Measurements from ENCODE around the gene SAMD14. TPM values are rescaled to one million over a fixed set of nuclear protein-coding genes. Genes with fewer than 3 reads are reported as not detected.
A peak's percentile ranks its signal among the peaks of the same experiment; 100 is the strongest.

SAMD14 gene
- polyA plus RNA-seq, 1 donor from 2014 or later = 0.15 TPM

GRCh38 chr17:50109207-50109606 is 20.8 kb downstream of the SAMD14 start:
- Mint-ChIP-seq H3K27ac (no peak overlapping the region), H3K27me3 (no peaks in the 10 kb centered on the region), H3K4me1 (peaks cover 0 to 5% (median 0%) of the 10 kb centered on the region in 3 donors), H3K9me3 (no peaks in the 10 kb centered on the region), H3K36me3 (peaks cover 3% of the 10 kb centered on the region), H3K4me3 (no peak overlapping the region)

- no peaks in the 10 kb centered on the region for H3K27me3 Mint-ChIP-seq
- H3K27ac Mint-ChIP-seq = no peak overlapping the region
- H3K4me3 Mint-ChIP-seq = no peak overlapping the region
- H3K4me1 Mint-ChIP-seq = peaks cover 0 to 5% (median 0%) of the 10 kb centered on the region in 3 donors
- H3K36me3 Mint-ChIP-seq = peaks cover 3% of the 10 kb centered on the region
- H3K9me3 Mint-ChIP-seq = no peaks in the 10 kb centered on the region
Observed at GRCh38 chr17:50108556-50108955, 21.4 kb downstream of the SAMD14 start.

GRCh38 chr17:50107790-50108414 is 22.1 kb downstream of the SAMD14 start:
- Mint-ChIP-seq H3K27ac (no peak overlapping the region), H3K4me1 (peaks cover 0 to 5% (median 0%) of the 10 kb centered on the region in 3 donors), H3K9me3 (no peaks in the 10 kb centered on the region), H3K4me3 (no peak overlapping the region), H3K36me3 (peaks cover 3% of the 10 kb centered on the region), H3K27me3 (no peaks in the 10 kb centered on the region)

GRCh38 chr17:50106393-50107131 is 23.4 kb downstream of the SAMD14 start:
- H3K4me1 Mint-ChIP-seq = peaks cover 0 to 5% (median 0%) of the 10 kb centered on the region in 3 donors
- H3K36me3 Mint-ChIP-seq = peaks cover 3% of the 10 kb centered on the region
- H3K27me3 Mint-ChIP-seq = no peaks in the 10 kb centered on the region
- H3K9me3 Mint-ChIP-seq = no peaks in the 10 kb centered on the region
- H3K27ac Mint-ChIP-seq = no peak overlapping the region
- no peak overlapping the region for H3K4me3 Mint-ChIP-seq

GRCh38 chr17:50105811-50106210 is 24.1 kb downstream of the SAMD14 start:
- Mint-ChIP-seq H3K9me3 (no peaks in the 10 kb centered on the region), H3K27ac (no peak overlapping the region), H3K4me3 (no peak overlapping the region), H3K27me3 (no peaks in the 10 kb centered on the region), H3K4me1 (peaks cover 0 to 5% (median 0%) of the 10 kb centered on the region in 3 donors), H3K36me3 (peaks cover 3% of the 10 kb centered on the region)

- H3K4me1 Mint-ChIP-seq = peaks cover 0 to 5% (median 4%) of the 10 kb centered on the region in 3 donors
- peaks cover 3% of the 10 kb centered on the region for H3K36me3 Mint-ChIP-seq
- H3K9me3 Mint-ChIP-seq = no peaks in the 10 kb centered on the region
- no peaks in the 10 kb centered on the region for H3K27me3 Mint-ChIP-seq
- H3K27ac Mint-ChIP-seq = no peak overlapping the region
- no peak overlapping the region for H3K4me3 Mint-ChIP-seq
Observed at GRCh38 chr17:50103941-50104340, 26.0 kb downstream of the SAMD14 start.

- H3K4me1 Mint-ChIP-seq = peaks cover 0 to 8% (median 7%) of the 10 kb centered on the region in 3 donors
- no peak overlapping the region for H3K27ac Mint-ChIP-seq
- no peaks in the 10 kb centered on the region for H3K27me3 Mint-ChIP-seq
- peaks cover 2% of the 10 kb centered on the region for H3K36me3 Mint-ChIP-seq
- no peaks in the 10 kb centered on the region for H3K9me3 Mint-ChIP-seq
- H3K4me3 Mint-ChIP-seq = no peak overlapping the region
Observed at GRCh38 chr17:50103252-50103651, 26.7 kb downstream of the SAMD14 start.

- Mint-ChIP-seq H3K9me3 (no peaks in the 10 kb centered on the region), H3K27ac (no peak overlapping the region), H3K36me3 (peaks cover 2% of the 10 kb centered on the region), H3K4me1 (peaks cover 0 to 8% (median 7%) of the 10 kb centered on the region in 3 donors), H3K27me3 (no peaks in the 10 kb centered on the region), H3K4me3 (no peak overlapping the region)
Observed at GRCh38 chr17:50102164-50102991, 27.6 kb downstream of the SAMD14 start.

- Mint-ChIP-seq H3K27ac (peak overlapping the region in 1 of 3 donors; percentile 59), H3K4me3 (no peak overlapping the region), H3K27me3 (no peaks in the 10 kb centered on the region), H3K9me3 (no peaks in the 10 kb centered on the region), H3K36me3 (peaks cover 2% of the 10 kb centered on the region), H3K4me1 (peaks cover 0 to 9% (median 8%) of the 10 kb centered on the region in 3 donors)
Observed at GRCh38 chr17:50101346-50102163, 28.4 kb downstream of the SAMD14 start.

- no peaks in the 10 kb centered on the region for H3K27me3 Mint-ChIP-seq
- H3K27ac Mint-ChIP-seq = peak overlapping the region in 1 of 3 donors; percentile 39
- no peak overlapping the region for H3K4me3 Mint-ChIP-seq
- H3K4me1 Mint-ChIP-seq = peaks cover 0 to 12% (median 10%) of the 10 kb centered on the region in 3 donors
- H3K9me3 Mint-ChIP-seq = no peaks in the 10 kb centered on the region
- peaks cover 2% of the 10 kb centered on the region for H3K36me3 Mint-ChIP-seq
Observed at GRCh38 chr17:50100921-50101345, 29.0 kb downstream of the SAMD14 start.

- peak overlapping the region in 1 of 3 donors; percentile 39 for H3K27ac Mint-ChIP-seq
- peaks cover 0 to 15% (median 13%) of the 10 kb centered on the region in 3 donors for H3K4me1 Mint-ChIP-seq
- no peaks in the 10 kb centered on the region for H3K9me3 Mint-ChIP-seq
- H3K27me3 Mint-ChIP-seq = no peaks in the 10 kb centered on the region
- H3K4me3 Mint-ChIP-seq = no peak overlapping the region
- peaks cover 2% of the 10 kb centered on the region for H3K36me3 Mint-ChIP-seq
Observed at GRCh38 chr17:50100480-50100883, 29.5 kb downstream of the SAMD14 start.

GRCh38 chr17:50099003-50099402 is 31.0 kb downstream of the SAMD14 start:
- H3K9me3 Mint-ChIP-seq = no peaks in the 10 kb centered on the region
- no peak overlapping the region for H3K4me3 Mint-ChIP-seq
- H3K4me1 Mint-ChIP-seq = peaks cover 0 to 18% (median 17%) of the 10 kb centered on the region in 3 donors
- peaks cover 2% of the 10 kb centered on the region for H3K36me3 Mint-ChIP-seq
- H3K27ac Mint-ChIP-seq = no peak overlapping the region
- H3K27me3 Mint-ChIP-seq = no peaks in the 10 kb centered on the region

GRCh38 chr17:50098583-50098982 is 31.4 kb downstream of the SAMD14 start:
- Mint-ChIP-seq H3K36me3 (peaks cover 2% of the 10 kb centered on the region), H3K9me3 (no peaks in the 10 kb centered on the region), H3K27ac (no peak overlapping the region), H3K4me3 (no peak overlapping the region), H3K4me1 (peaks cover 0 to 18% (median 18%) of the 10 kb centered on the region in 3 donors), H3K27me3 (no peaks in the 10 kb centered on the region)

- Mint-ChIP-seq H3K36me3 (peaks cover 4% of the 10 kb centered on the region), H3K9me3 (no peaks in the 10 kb centered on the region), H3K27ac (no peak overlapping the region), H3K4me3 (no peak overlapping the region), H3K27me3 (no peaks in the 10 kb centered on the region), H3K4me1 (peaks cover 0 to 18% (median 18%) of the 10 kb centered on the region in 3 donors)
Observed at GRCh38 chr17:50097926-50098325, 32.0 kb downstream of the SAMD14 start.

Measured in IgD-negative memory B cell (primary cell).